GM19397 (cell line): ENCODE measurements around the gene STAMBPL1.
"Not testable (repeated sequence)": the region's sequence is repeated elsewhere in the genome, so short reads cannot be mapped to it uniquely, and the experiment has no call there.

Experiments used
- ATAC-seq: cut with Tn5 transposase; IDR thresholded peaks from one replicate; pipeline ENCODE4 v1.9.1; 2021; ENCODE audit warnings: mild to moderate bottlenecking, moderate library complexity; ENCODE audit not compliant: unreplicated experiment

STAMBPL1 gene

DNA sequence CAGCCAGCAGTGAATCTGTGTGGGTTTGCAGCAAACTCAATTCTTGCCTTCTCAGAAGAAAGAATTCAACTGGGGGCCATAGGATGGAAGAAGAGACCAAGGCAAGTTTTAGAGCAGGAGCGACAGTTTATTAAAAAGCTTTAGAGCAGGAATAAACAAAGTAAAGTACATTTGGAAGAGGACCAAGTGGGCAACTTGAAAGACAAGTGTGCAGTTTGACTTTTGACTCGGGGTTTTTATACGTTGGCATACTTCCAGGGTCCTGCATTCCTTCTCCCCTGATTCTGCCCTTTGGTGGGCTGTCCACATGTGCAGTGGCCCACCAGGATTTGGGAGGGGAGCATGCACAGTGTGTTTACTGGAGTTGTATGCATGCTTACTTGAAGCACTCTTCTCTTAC lies 25.4 kb upstream of the STAMBPL1 start:
- ATAC-seq: no peak

GRCh38 chr10:88857831-88858230 lies 22.2 kb upstream of the STAMBPL1 start:
- no peak for ATAC-seq

DNA sequence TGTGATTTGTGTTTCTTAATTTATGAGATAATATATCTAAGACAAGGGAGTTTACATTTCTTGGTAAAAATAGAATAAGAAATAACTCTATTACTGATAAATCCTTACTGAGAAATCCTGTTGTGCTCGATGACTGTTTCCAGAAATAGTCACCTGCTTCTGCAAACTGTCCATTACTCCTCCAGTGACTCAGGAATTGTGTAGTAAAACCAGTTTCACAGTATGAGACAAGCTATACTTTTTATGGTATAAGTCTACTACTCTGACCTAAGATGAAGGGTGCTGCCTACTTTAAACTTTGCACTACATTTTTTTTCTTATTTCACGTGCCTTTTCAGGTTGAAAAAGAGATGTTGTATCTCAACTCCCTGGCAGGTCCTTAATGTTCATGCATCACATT lies 21.6 kb upstream of the STAMBPL1 start:
- ATAC-seq: no peak

GRCh38 chr10:88861036-88861435 lies 19.0 kb upstream of the STAMBPL1 start:
- no peak for ATAC-seq

DNA sequence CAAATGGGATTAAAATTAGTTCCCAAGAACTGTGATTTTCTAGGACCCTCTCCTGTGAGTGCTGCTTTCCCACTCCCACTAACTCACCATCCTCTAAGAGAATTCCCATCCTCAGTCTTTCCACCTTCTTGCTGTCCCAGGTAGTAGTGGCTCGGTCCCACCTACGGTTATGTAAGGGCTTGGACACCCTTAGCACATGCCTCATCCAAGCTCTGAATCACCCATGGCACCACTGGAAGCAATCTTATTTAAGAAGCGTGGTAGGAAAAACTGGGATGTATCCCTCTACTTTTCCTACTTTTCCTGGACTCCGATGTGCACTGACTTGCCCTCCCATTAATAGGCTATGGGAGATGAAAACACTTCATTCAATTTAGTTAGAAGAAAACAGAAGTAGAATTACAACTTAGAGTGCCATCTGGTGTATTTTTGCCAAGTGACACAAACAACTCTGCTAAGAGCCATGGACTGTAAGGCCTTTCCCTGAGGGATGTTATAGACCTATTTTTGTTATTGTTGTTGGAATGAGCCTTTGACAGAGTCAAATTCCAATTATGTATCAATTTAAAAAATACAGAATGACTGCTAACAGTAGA lies 14.7 kb upstream of the STAMBPL1 start:
- no peak for ATAC-seq

- no peak for ATAC-seq
Measured at GRCh38 chr10:88866454-88866853, 13.6 kb upstream of the STAMBPL1 start.

GRCh38 chr10:88870089-88870488 lies 10.0 kb upstream of the STAMBPL1 start:
- ATAC-seq: no peak

DNA sequence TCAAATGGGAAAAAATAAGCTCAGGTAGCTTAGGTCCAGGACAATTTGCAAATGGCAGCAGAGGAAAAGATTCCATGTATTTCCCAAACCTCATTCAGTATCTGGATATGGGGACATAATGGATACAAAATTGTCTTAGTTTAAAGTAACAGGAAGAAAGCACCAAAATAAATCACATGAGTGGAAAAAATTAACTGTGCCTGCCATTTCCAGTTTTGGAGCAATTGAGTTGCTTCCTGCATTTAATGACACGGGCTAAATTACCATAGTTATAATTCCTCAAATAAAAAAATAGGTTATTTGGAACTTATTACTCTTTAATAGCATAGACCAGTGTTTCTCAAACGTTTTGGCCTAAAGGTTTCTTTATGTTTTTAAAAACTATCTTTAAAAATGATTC lies 6.3 kb upstream of the STAMBPL1 start:
- no peak for ATAC-seq

DNA sequence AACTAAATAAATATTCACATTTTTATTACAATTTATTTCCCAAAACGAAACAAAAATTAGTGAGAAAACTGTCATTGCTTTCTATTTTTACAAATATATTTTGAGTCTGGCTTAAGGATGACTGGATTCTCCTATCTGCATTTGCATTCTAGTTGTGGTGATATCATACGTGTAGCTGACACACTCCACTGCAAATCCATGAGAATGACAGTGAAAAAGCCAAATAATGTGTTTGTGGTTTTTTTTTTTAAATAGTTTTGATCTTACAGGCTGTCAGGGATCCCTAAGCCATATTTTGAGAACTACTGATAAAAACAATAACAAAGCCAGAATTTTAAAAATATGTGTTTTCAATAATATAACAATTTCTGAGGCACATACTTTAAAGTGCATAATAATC lies 5.8 kb upstream of the STAMBPL1 start:
- ATAC-seq: no peak

GRCh38 chr10:88875081-88875480 lies 5.0 kb upstream of the STAMBPL1 start:
- ATAC-seq: no peak

DNA sequence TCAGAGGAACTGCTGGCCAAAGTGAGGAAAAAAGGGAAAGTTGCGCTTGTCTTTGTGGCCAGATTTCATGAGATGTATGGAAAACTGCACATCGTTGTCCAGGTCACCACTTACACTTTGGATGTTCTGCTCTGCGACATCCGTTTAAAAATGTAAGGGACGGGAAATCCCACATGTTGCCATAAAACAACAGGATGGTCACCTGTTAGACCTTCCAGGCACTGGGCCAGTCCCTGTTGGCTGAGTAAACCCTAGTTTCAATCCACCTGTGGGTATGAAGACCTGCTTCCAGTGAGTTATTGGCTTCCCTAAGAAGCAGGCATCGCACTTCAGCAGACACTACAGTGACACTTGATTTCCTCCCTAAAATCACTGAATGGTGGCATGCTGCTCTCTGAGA lies 2.7 kb upstream of the STAMBPL1 start:
- ATAC-seq: no peak

DNA sequence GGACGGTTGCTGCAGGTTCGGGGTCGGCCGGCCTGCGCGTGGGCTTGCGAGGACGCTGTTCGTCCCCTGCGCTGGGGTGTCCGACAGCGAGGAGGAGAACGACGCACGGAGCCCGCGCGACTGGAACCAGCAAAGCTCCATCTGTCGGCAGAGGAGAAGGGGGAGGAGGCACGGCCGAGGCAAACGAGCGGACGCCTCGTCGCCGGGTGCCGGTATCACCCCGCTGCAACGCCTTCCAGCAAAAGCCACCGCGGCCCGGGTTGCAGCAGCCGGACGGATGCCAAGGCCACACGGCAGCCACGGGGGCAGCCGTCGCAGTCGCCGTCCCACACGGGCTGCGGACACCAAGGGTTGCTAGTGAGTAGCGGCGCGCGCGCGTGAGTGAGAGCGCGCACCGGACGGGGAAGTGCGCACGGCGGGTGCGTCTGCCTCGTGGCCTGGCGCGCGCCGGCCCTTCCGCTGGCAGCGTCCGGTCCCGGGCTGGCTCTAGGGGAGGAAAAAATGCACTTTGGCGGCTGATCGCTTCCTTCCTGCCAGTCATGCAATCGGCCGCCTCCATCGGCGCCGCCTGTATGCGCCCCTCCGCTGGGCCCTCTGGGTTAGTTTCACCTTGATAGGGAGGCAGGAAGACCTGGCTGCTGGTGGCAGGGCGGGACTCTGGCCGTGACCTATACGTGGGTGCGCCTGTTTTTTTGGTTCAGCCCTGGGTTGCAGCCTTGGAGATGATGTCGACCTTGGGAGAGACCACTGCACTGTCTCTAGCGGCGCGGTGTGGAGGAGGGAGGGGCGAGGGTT lies 434 bp downstream of the STAMBPL1 start:
- ATAC-seq: peak; percentile 81

GRCh38 chr10:88881320-88881719 lies 1.3 kb downstream of the STAMBPL1 start:
- no peak for ATAC-seq

DNA sequence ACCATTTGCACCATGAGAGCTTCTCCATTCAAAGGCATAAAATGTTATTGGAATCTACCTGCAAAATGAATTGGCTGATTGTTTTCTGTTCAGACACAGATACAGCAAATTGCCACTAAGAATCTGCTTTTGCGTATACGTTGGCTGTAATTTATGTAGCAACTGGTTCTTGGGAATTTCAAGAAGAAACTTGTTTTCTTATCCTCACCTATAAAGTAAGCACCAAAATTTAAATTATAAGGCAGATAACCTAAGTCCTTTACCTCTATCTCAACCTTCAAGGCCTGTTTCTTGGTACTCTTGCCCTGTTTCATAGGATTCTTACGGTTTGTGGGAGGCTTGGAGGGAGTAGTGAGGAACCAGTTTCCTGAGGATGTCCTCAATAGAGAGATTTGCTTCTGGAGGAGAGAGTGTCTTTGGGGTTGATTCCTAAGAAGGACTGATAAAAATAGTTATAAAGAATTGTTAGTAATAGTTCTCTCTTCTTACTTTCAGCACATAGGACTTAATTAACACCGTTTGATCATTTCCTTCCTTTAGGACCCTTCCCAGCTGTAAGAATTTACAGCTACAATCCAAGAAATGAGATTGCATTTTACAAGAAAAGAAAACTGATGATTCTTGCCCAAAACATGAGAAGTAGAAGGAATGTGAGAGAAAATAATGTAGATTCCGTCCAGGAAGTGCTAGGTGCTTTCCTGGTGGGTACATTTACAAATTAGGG lies 2.0 kb downstream of the STAMBPL1 start:
- no peak for ATAC-seq

DNA sequence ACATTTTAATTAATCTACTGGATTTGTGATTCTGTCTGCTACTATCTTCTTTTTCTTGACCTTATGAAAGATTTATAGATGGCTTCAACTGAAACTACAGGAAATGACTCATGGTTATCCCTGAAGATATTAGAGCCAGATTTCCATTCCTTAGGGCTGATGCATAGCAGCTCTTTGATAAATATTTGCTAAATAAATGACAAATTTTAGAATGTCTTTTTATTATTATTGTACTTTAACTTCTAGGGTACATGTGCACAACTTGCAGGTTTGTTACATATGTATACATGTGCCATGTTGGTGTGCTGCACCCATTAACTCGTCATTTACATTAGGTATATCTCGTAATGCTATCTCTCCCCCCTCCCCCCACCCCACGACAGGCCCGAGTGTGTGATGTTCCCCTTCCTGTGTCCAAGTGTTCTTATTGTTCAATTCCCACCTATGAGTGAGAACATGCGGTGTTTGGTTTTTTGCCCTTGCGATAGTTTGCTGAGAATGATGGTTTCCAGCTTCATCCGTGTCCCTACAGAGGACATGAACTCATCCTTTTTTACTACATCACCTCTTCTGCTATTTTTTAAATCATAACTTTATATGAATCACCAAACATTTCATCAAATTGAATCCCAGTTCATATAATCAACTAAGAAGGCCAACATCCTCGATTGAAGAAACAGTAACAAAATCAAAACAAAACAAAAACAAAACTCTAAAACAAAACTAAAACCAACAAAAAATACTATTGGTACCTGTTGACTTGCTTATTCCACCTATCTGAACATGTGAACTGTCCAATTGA lies 2.8 kb downstream of the STAMBPL1 start:
- not testable (repeated sequence) for ATAC-seq

DNA sequence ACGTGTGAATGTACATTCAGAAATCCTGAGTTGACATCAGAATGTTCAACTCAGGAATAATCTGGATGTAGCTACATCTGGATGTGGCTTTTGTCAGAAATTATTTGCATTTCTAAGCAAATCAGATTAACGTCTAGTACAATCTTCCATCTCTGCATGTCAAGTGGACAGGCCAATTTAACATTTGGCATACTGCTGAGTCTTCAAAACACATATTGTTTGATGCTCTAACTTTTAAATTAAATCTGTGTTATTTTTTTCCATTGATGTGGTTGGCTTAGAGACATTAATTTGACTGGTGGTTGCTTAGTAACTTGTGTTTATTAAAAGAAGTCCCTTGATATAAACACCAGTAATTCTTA lies 3.4 kb downstream of the STAMBPL1 start:
- ATAC-seq: no peak

DNA sequence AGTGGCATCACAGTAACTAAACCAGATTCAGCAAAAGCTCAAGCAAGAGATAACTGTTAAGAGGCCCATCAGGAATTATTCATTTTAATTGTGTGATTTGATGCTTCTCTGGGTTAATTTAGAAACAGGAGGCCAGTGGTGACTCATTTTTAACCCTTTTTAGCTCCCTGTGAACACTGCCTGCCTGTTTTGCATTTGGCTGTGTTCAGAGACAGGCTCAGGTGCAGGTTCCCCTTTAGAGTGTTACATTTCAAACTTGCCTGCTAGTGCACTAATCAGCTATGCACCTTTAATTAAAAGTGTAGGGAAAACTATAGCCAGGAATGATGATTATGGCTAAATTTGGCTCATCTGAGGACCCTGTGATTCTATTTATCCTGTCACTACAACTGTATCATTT lies 6.5 kb downstream of the STAMBPL1 start:
- ATAC-seq: peak; percentile 49

- no peak for ATAC-seq
Measured at GRCh38 chr10:88888810-88889445, 8.9 kb downstream of the STAMBPL1 start.

- ATAC-seq: peak; percentile 69
Measured at GRCh38 chr10:88889559-88890337, 9.7 kb downstream of the STAMBPL1 start.
